Naive thymus-derived CD4-positive, alpha-beta T cell (primary cell): ENCODE measurements around the gene MAST1. TPM values are rescaled to one million over a fixed set of nuclear protein-coding genes. Genes with fewer than 3 reads are reported as not detected.

Experiments used
- ATAC-seq: fragments of 150-1000 bp; cut with Tn5 transposase; 2 replicates; pipeline ENCODE4 v1.10.0; 2021; ENCODE audit warnings: mild to moderate bottlenecking, moderate library complexity
- CTCF ChIA-PET: fragments of 350-600 bp; sonication (Branson Sonifier 250); formaldehyde crosslinking; loops from one replicate; lab custom pipeline; 2021; ENCODE audit warnings: antibody characterized with exemption; lab: Charles Lee
- POLR2A ChIA-PET: fragments of 350-600 bp; sonication (Branson Sonifier 250); formaldehyde crosslinking; loops from one replicate; lab custom pipeline; 2021; ENCODE audit warnings: antibody characterized with exemption, inconsistent platforms; lab: Charles Lee
- DNase-seq, 9 donors: peaks; one replicate each; pipeline versions ENCODE4 v3.0.0 to v3.0.0-alpha.2; 2020 to 2022; ENCODE audit warnings: mixed read lengths in 1 of 9
- H3K27ac ChIP-seq: one replicate; pipeline ENCODE4 v1.7.0; 2013; ENCODE audit warnings: mild to moderate bottlenecking, low read depth, low read length, moderate library complexity
- H3K27me3 ChIP-seq, 2 donors: one replicate each; pipeline ENCODE4 v1.7.0; 2013; ENCODE audit warnings: low read length in 2 of 2, mild to moderate bottlenecking in 2 of 2, moderate library complexity in 2 of 2; ENCODE audit not compliant: control insufficient read depth in 2 of 2, insufficient read depth in 2 of 2
- H3K36me3 ChIP-seq, 3 experiments: 1 replicate in 2 of 3; 2 replicates in 1 of 3; pipeline ENCODE4 v1.7.0; 2013; ENCODE audit warnings: low read length in 3 of 3, mild to moderate bottlenecking in 3 of 3, moderate library complexity in 1 of 3; ENCODE audit not compliant: insufficient read depth in 3 of 3, control insufficient read depth in 2 of 3
- H3K4me1 ChIP-seq, 2 donors: one replicate each; pipeline ENCODE4 v1.7.0; 2013; ENCODE audit warnings: low read length in 2 of 2, mild to moderate bottlenecking in 2 of 2, moderate library complexity in 1 of 2; ENCODE audit not compliant: control insufficient read depth in 2 of 2, insufficient read depth in 2 of 2
- H3K4me3 ChIP-seq: 2 replicates; pipeline ENCODE4 v1.7.0; 2013; ENCODE audit warnings: mild to moderate bottlenecking, low read length
- H3K9me3 ChIP-seq, 3 experiments: 1 replicate in 2 of 3; 2 replicates in 1 of 3; pipeline ENCODE4 v1.7.0; 2013; ENCODE audit warnings: low read length in 3 of 3; ENCODE audit not compliant: control insufficient read depth in 2 of 3
- H3K27ac Mint-ChIP-seq, 9 donors: one replicate each; pipeline ENCODE4 v1.8.0; 2020 to 2022; ENCODE audit warnings: mixed read lengths in 9 of 9, mild to moderate bottlenecking in 8 of 9, moderate library complexity in 5 of 9, inconsistent platforms in 2 of 9
- H3K27me3 Mint-ChIP-seq, 5 donors: one replicate each; pipeline ENCODE4 v1.8.0; 2021 to 2022; ENCODE audit warnings: mixed read lengths in 5 of 5, mild to moderate bottlenecking in 1 of 5
- H3K36me3 Mint-ChIP-seq, 5 donors: one replicate each; pipeline ENCODE4 v1.8.0; 2020 to 2022; ENCODE audit warnings: mixed read lengths in 5 of 5, mild to moderate bottlenecking in 3 of 5, inconsistent platforms in 1 of 5
- H3K4me1 Mint-ChIP-seq, 7 donors: one replicate each; pipeline ENCODE4 v1.8.0; 2020 to 2022; ENCODE audit warnings: mixed read lengths in 7 of 7, mild to moderate bottlenecking in 3 of 7, inconsistent platforms in 1 of 7
- H3K4me3 Mint-ChIP-seq, 10 donors: one replicate each; pipeline ENCODE4 v1.8.0; 2020 to 2022; ENCODE audit warnings: mild to moderate bottlenecking in 10 of 10, mixed read lengths in 10 of 10, moderate library complexity in 6 of 10, inconsistent platforms in 2 of 10
- H3K9me3 Mint-ChIP-seq, 11 donors: one replicate each; pipeline ENCODE4 v1.8.0; 2020 to 2022; ENCODE audit warnings: mixed read lengths in 11 of 11, mild to moderate bottlenecking in 4 of 11, inconsistent platforms in 1 of 11, moderate library complexity in 1 of 11
- intact Hi-C, 2 donors: fragments of 100-400 bp; cut with micrococcal nuclease; formaldehyde crosslinking; loops; one replicate each; pipeline ENCODE4 v1.15.1; 2023
- polyA plus RNA-seq, 2 donors: library from polyadenylated mRNA; unstranded; fragments of 300-500 nt; fragmentation: Illumina TruSeq; gene quantifications; one replicate each; pipeline ENCODE4 v1.2.3, GENCODE V29; 2021
- total RNA-seq, 6 experiments: library from RNA in 5 of 6; stranded (reverse) in 5 of 6; gene quantifications; 1 replicate in 5 of 6; 2 replicates in 1 of 6; pipeline ENCODE4 v1.2.3 and lab custom pipeline; 2021 to 2026

MAST1 gene
- total and polyA plus RNA-seq, 7 experiments from 2014 or later, result 0.51 to 3.5 (median 0.77) TPM; not detected in 1

GRCh38 chr19:12881172-12881808, 43.0 kb downstream of the MAST1 start, which contains the start of gene DNASE2:
Gene DNASE2 (minus strand): TSS chr19:12881449. CDS start chr19:12881375, 74 bp downstream.
- peaks cover 0 to 9% (median 0%) of the 10 kb centered on the region in 11 donors for H3K9me3 Mint-ChIP-seq
- DNase-seq, result peak; percentile 69 to 89 (median 81)
- H3K4me3 Mint-ChIP-seq, result peak within 1 kb of the TSS; percentile 87 to 94 (median 88)
- ATAC-seq, result peak; percentile 81
- Histone ChIP-seq H3K27me3 (no peaks in the 10 kb centered on the region), H3K36me3 (peaks cover 4 to 23% (median 10%) of the 10 kb centered on the region in 3 experiments), H3K4me3 (peak within 1 kb of the TSS; percentile 72), H3K9me3 (peaks cover 0 to 7% (median 0%) of the 10 kb centered on the region in 3 experiments), H3K4me1 (peaks cover 10 to 11% of the 10 kb centered on the region in 2 donors), H3K27ac (peak within 1 kb of the TSS; percentile 77)
- peaks cover 0 to 1% (median 0%) of the 10 kb centered on the region in 5 donors for H3K27me3 Mint-ChIP-seq
- CTCF ChIA-PET, result interaction anchor here (0.7 to 2.2 kb wide), 3 partner anchors 10 to 84 kb away, joined by 3 to 8 read pairs (median 4); partner anchors contain the start of gene GCDH
- POLR2A ChIA-PET, result interaction anchor here (0.6 to 4.4 kb wide), 9 partner anchors 8 to 1164 kb away, joined by 3 to 29 read pairs (median 5); partner anchors contain the start of genes GCDH, IER2, STX10 and SYCE2
- intact Hi-C loops, result loop anchor here (1.0 to 10.0 kb wide), 4 partner anchors 9 to 214 kb away; partner anchors contain the start of gene SYCE2 (in 1 of the 2)
- peaks cover 20 to 39% (median 30%) of the 10 kb centered on the region in 7 donors for H3K4me1 Mint-ChIP-seq
- peaks cover 0 to 15% (median 3%) of the 10 kb centered on the region in 5 donors for H3K36me3 Mint-ChIP-seq
- peak within 1 kb of the TSS; percentile 76 to 94 (median 89) for H3K27ac Mint-ChIP-seq

GRCh38 chr19:12882589-12882988, 44.3 kb downstream of the MAST1 start:
- DNase-seq (no peak), ATAC-seq (no peak)
- peaks cover 0 to 6% (median 0%) of the 10 kb centered on the region in 5 donors for H3K27me3 Mint-ChIP-seq
- Histone ChIP-seq H3K4me3 (no peak overlapping the region), H3K36me3 (peaks cover 4 to 12% (median 10%) of the 10 kb centered on the region in 3 experiments), H3K4me1 (peaks cover 10 to 11% of the 10 kb centered on the region in 2 donors), H3K27ac (no peak overlapping the region), H3K9me3 (peaks cover 0 to 7% (median 0%) of the 10 kb centered on the region in 3 experiments), H3K27me3 (no peaks in the 10 kb centered on the region)
- POLR2A ChIA-PET, result interaction anchor here (1.0 to 4.4 kb wide), 9 partner anchors 8 to 86 kb away, joined by 3 to 29 read pairs (median 5); partner anchors contain the start of genes CALR, GCDH and SYCE2
- peaks cover 20 to 44% (median 32%) of the 10 kb centered on the region in 7 donors for H3K4me1 Mint-ChIP-seq
- peak overlapping the region; percentile 77 to 94 (median 88) for H3K4me3 Mint-ChIP-seq
- intact Hi-C loops, result loop anchor here (5.0 to 10.0 kb wide), 2 partner anchors 35 to 212 kb away; partner anchors contain the start of gene SYCE2 (in 1 of the 2)
- H3K36me3 Mint-ChIP-seq, result peaks cover 0 to 11% (median 3%) of the 10 kb centered on the region in 5 donors
- H3K9me3 Mint-ChIP-seq, result peaks cover 0 to 9% (median 0%) of the 10 kb centered on the region in 11 donors
- CTCF ChIA-PET, result interaction anchor here (0.6 to 5.9 kb wide), 8 partner anchors 8 to 204 kb away, joined by 3 to 42 read pairs (median 4); partner anchors contain the start of gene GCDH
- peak overlapping the region in 6 of 9 donors; percentile 40 to 94 (median 69) for H3K27ac Mint-ChIP-seq

- Mint-ChIP-seq H3K27me3 (peaks cover 0 to 6% (median 0%) of the 10 kb centered on the region in 5 donors), H3K4me3 (peak overlapping the region in 5 of 10 donors; percentile 17 to 91 (median 68)), H3K9me3 (peaks cover 0 to 9% (median 0%) of the 10 kb centered on the region in 11 donors), H3K27ac (peak overlapping the region in 1 of 9 donors; percentile 38), H3K4me1 (peaks cover 20 to 41% (median 32%) of the 10 kb centered on the region in 7 donors), H3K36me3 (peaks cover 0 to 3% (median 0%) of the 10 kb centered on the region in 5 donors)
- peaks cover 10 to 11% of the 10 kb centered on the region in 2 donors for H3K4me1 ChIP-seq
- H3K9me3 ChIP-seq, result peaks cover 0 to 7% (median 0%) of the 10 kb centered on the region in 3 experiments
- ChIA-PET POLR2A (interaction anchor here (0.7 to 2.5 kb wide), 5 partner anchors 35 to 72 kb away, joined by 3 to 7 read pairs (median 4); partner anchors contain the start of genes CALR, FARSA, GADD45GIP1 and SYCE2), CTCF (interaction anchor here (1.1 to 5.9 kb wide), 4 partner anchors 35 to 81 kb away, joined by 4 to 42 read pairs (median 6); partner anchors contain the start of genes CALR and SYCE2)
- H3K4me3 ChIP-seq, result no peak overlapping the region
- DNase-seq (no peak), ATAC-seq (no peak)
- H3K27ac ChIP-seq, result no peak overlapping the region
- H3K27me3 ChIP-seq, result no peaks in the 10 kb centered on the region
- intact Hi-C loops, result loop anchor here (5.0 to 10.0 kb wide), 2 partner anchors 33 to 211 kb away; partner anchors contain the start of gene SYCE2 (in 1 of the 2)
- H3K36me3 ChIP-seq, result peaks cover 0 to 4% (median 0%) of the 10 kb centered on the region in 3 experiments
Observed at GRCh38 chr19:12884202-12884601, 45.9 kb downstream of the MAST1 start.

GRCh38 chr19:12884627-12884925, 46.3 kb downstream of the MAST1 start:
- Mint-ChIP-seq H3K36me3 (peaks cover 0 to 3% (median 0%) of the 10 kb centered on the region in 5 donors), H3K27me3 (peaks cover 0 to 6% (median 0%) of the 10 kb centered on the region in 5 donors), H3K4me3 (peak overlapping the region; percentile 18 to 94 (median 90)), H3K27ac (peak overlapping the region in 3 of 9 donors; percentile 38 to 80 (median 73)), H3K9me3 (peaks cover 0 to 9% (median 0%) of the 10 kb centered on the region in 11 donors), H3K4me1 (peaks cover 20 to 40% (median 32%) of the 10 kb centered on the region in 7 donors)
- H3K9me3 ChIP-seq, result peaks cover 0 to 7% (median 0%) of the 10 kb centered on the region in 3 experiments
- DNase-seq, result no peak
- H3K36me3 ChIP-seq, result peaks cover 0 to under 1% (median 0%) of the 10 kb centered on the region in 3 experiments
- ChIA-PET POLR2A (interaction anchor here (0.7 to 2.0 kb wide), 10 partner anchors 17 to 81 kb away, joined by 3 to 9 read pairs (median 4); partner anchors contain the start of genes CALR, FARSA and GADD45GIP1), CTCF (interaction anchor here (0.7 to 5.9 kb wide), 11 partner anchors 8 to 210 kb away, joined by 3 to 42 read pairs (median 4); partner anchors contain the start of genes CALR, FARSA and SYCE2)
- peak overlapping the region; percentile 73 for H3K4me3 ChIP-seq
- no peak for ATAC-seq
- peaks cover 10 to 11% of the 10 kb centered on the region in 2 donors for H3K4me1 ChIP-seq
- no peak overlapping the region for H3K27ac ChIP-seq
- no peaks in the 10 kb centered on the region for H3K27me3 ChIP-seq
- intact Hi-C loops, result loop anchor here (5.0 to 10.0 kb wide), 2 partner anchors 33 to 210 kb away; partner anchors contain the start of gene SYCE2 (in 1 of the 2)

GRCh38 chr19:12884926-12885748, 46.8 kb downstream of the MAST1 start:
- ChIA-PET POLR2A (interaction anchor here (0.7 to 1.5 kb wide), 11 partner anchors 18 to 80 kb away, joined by 3 to 9 read pairs (median 4); partner anchors contain the start of genes FARSA and GADD45GIP1), CTCF (interaction anchor here (0.6 to 5.9 kb wide), 17 partner anchors 9 to 588 kb away, joined by 3 to 42 read pairs (median 3); partner anchors contain the start of genes CALR, FARSA and SYCE2)
- ATAC-seq, result peak; percentile 80
- Histone ChIP-seq H3K27me3 (no peaks in the 10 kb centered on the region), H3K27ac (peak overlapping the region; percentile 57), H3K4me1 (peaks cover 6 to 11% of the 10 kb centered on the region in 2 donors), H3K9me3 (peaks cover 0 to 7% (median 0%) of the 10 kb centered on the region in 3 experiments), H3K36me3 (no peaks in the 10 kb centered on the region), H3K4me3 (peak overlapping the region; percentile 73)
- Mint-ChIP-seq H3K36me3 (peaks cover 0 to 3% (median 0%) of the 10 kb centered on the region in 5 donors), H3K4me3 (peak overlapping the region; percentile 76 to 94 (median 90)), H3K9me3 (peaks cover 0 to 9% (median 0%) of the 10 kb centered on the region in 11 donors), H3K27me3 (peaks cover 0 to 6% (median 0%) of the 10 kb centered on the region in 5 donors), H3K27ac (peak overlapping the region; percentile 73 to 91 (median 81)), H3K4me1 (peaks cover 15 to 38% (median 28%) of the 10 kb centered on the region in 7 donors)
- intact Hi-C loops, result loop anchor here (1.0 to 10.0 kb wide), 8 partner anchors 32 to 210 kb away; partner anchors contain the start of genes SYCE2 (in 2 of the 2), CALR (in 1 of the 2), FARSA (in 1 of the 2) and RAD23A (in 1 of the 2)
- peak; percentile 76 to 90 (median 88) for DNase-seq
